ENCODE results near the gene DBN1. TPM values are rescaled to one million over a fixed set of nuclear protein-coding genes. Genes with fewer than 3 reads are reported as not detected.
A peak's percentile ranks its signal among the peaks of the same experiment; 100 is the strongest.

Gene DBN1
- total RNA-seq, 1 experiment from 2014 or later = 218 TPM

GRCh38 chr5:177456591-177456964 is 16.9 kb downstream of the DBN1 start:
- BruUV-seq (replicated peaks) = no TSS peak
- no peaks in the 10 kb centered on the region for H3K9me3 Mint-ChIP-seq (ENCODE audit: low read depth, unreplicated experiment)
- TF ChIP-seq CTCF (IDR thresholded peaks at IDR 0.05; ENCODE audit: unreplicated experiment) = no peak
- peaks cover 39% of the 10 kb centered on the region for H3K4me1 Mint-ChIP-seq (ENCODE audit: low read depth, unreplicated experiment)
- peak overlapping the region; percentile 80 for H3K27ac Mint-ChIP-seq (ENCODE audit: unreplicated experiment)
- no peaks in the 10 kb centered on the region for H3K27me3 Mint-ChIP-seq (ENCODE audit: unreplicated experiment)
- H3K4me3 Mint-ChIP-seq (ENCODE audit: low read depth, unreplicated experiment) = peak overlapping the region; percentile 77
- H3K36me3 Mint-ChIP-seq (ENCODE audit: insufficient read depth, unreplicated experiment) = peaks cover 92% of the 10 kb centered on the region
- no peak for DNase-seq
- CTCF ChIA-PET = interaction anchor here (1.3 to 5.1 kb wide), 3 partner anchors 39 to 144 kb away, joined by 5 to 80 read pairs (median 18); partner anchors contain the start of gene PDLIM7
- intact Hi-C loops (cut with micrococcal nuclease; ENCODE audit: unreplicated experiment) = loop anchor here (2.0 to 10.0 kb wide), 2 partner anchors 40 to 342 kb away; partner anchors contain the start of gene PDLIM7

- Mint-ChIP-seq H3K27me3 (ENCODE audit: unreplicated experiment) (no peaks in the 10 kb centered on the region), H3K9me3 (ENCODE audit: low read depth, unreplicated experiment) (no peaks in the 10 kb centered on the region), H3K36me3 (ENCODE audit: insufficient read depth, unreplicated experiment) (peaks cover 88% of the 10 kb centered on the region), H3K4me3 (ENCODE audit: low read depth, unreplicated experiment) (peak overlapping the region; percentile 77), H3K4me1 (ENCODE audit: low read depth, unreplicated experiment) (peaks cover 40% of the 10 kb centered on the region), H3K27ac (ENCODE audit: unreplicated experiment) (peak overlapping the region; percentile 80)
- CTCF ChIA-PET = interaction anchor here (0.6 to 5.1 kb wide), 18 partner anchors 12 to 330 kb away, joined by 3 to 80 read pairs (median 5); partner anchors contain the start of gene PDLIM7
- TSS peak; percentile 93 for BruUV-seq (replicated peaks)
- intact Hi-C loops (cut with micrococcal nuclease; ENCODE audit: unreplicated experiment) = loop anchor here (2.0 to 10.0 kb wide), 3 partner anchors 41 to 341 kb away; partner anchors contain the start of gene PDLIM7
- TF ChIP-seq CTCF (IDR thresholded peaks at IDR 0.05; ENCODE audit: unreplicated experiment) = peak; percentile 96
- DNase-seq = peak; percentile 96
These were observed 17.5 kb downstream of the DBN1 start for GRCh38 chr5:177455661-177456590.

- intact Hi-C loops (cut with micrococcal nuclease; ENCODE audit: unreplicated experiment) = loop anchor here (2.0 to 10.0 kb wide), 2 partner anchors 52 to 340 kb away; no protein-coding TSS in a partner anchor
- Mint-ChIP-seq H3K27me3 (ENCODE audit: unreplicated experiment) (no peaks in the 10 kb centered on the region), H3K27ac (ENCODE audit: unreplicated experiment) (peak overlapping the region; percentile 80), H3K4me1 (ENCODE audit: low read depth, unreplicated experiment) (peaks cover 40% of the 10 kb centered on the region), H3K4me3 (ENCODE audit: low read depth, unreplicated experiment) (peak overlapping the region; percentile 77), H3K9me3 (ENCODE audit: low read depth, unreplicated experiment) (no peaks in the 10 kb centered on the region), H3K36me3 (ENCODE audit: insufficient read depth, unreplicated experiment) (peaks cover 89% of the 10 kb centered on the region)
- CTCF ChIA-PET = interaction anchor here (0.8 to 5.1 kb wide), 18 partner anchors 11 to 329 kb away, joined by 3 to 80 read pairs (median 4); partner anchors contain the start of gene PDLIM7
- peak; percentile 99 for DNase-seq
- no TSS peak for BruUV-seq (replicated peaks)
- TF ChIP-seq CTCF (IDR thresholded peaks at IDR 0.05; ENCODE audit: unreplicated experiment) = peak; percentile 90
These were observed 18.3 kb downstream of the DBN1 start for GRCh38 chr5:177455036-177455660.

GRCh38 chr5:177454397-177455035 is 18.9 kb downstream of the DBN1 start:
- no TSS peak for BruUV-seq (replicated peaks)
- H3K36me3 Mint-ChIP-seq (ENCODE audit: insufficient read depth, unreplicated experiment) = peaks cover 86% of the 10 kb centered on the region
- H3K9me3 Mint-ChIP-seq (ENCODE audit: low read depth, unreplicated experiment) = no peaks in the 10 kb centered on the region
- peaks cover 40% of the 10 kb centered on the region for H3K4me1 Mint-ChIP-seq (ENCODE audit: low read depth, unreplicated experiment)
- H3K27ac Mint-ChIP-seq (ENCODE audit: unreplicated experiment) = peak overlapping the region; percentile 86
- intact Hi-C loops (cut with micrococcal nuclease; ENCODE audit: unreplicated experiment) = loop anchor here (2.0 to 10.0 kb wide), 3 partner anchors 52 to 340 kb away; partner anchors contain the start of gene MXD3
- peak overlapping the region; percentile 77 for H3K4me3 Mint-ChIP-seq (ENCODE audit: low read depth, unreplicated experiment)
- CTCF ChIA-PET = interaction anchor here (0.5 to 5.1 kb wide), 20 partner anchors 10 to 328 kb away, joined by 3 to 80 read pairs (median 4); partner anchors contain the start of gene PDLIM7
- peak; percentile 96 for TF ChIP-seq CTCF (IDR thresholded peaks at IDR 0.05; ENCODE audit: unreplicated experiment)
- DNase-seq = peak; percentile 99
- no peaks in the 10 kb centered on the region for H3K27me3 Mint-ChIP-seq (ENCODE audit: unreplicated experiment)
